AG04449 (cell line): ENCODE results near the gene CEP89.

Experiments used
- CTCF ChIA-PET: fragments of 350-600 bp; formaldehyde crosslinking; extraction: SDS; loops from one replicate; lab custom pipeline; 2021; ENCODE audit warnings: antibody characterized with exemption; lab: Yijun Ruan, JAX
- POLR2A ChIA-PET: fragments of 400-600, 350-600 bp; formaldehyde crosslinking; extraction: SDS; loops from one replicate; lab custom pipeline; 2020; ENCODE audit warnings: antibody characterized with exemption, inconsistent platforms; lab: Yijun Ruan, JAX
- DNase-seq: peaks from one replicate; pipeline ENCODE4 v3.0.0-alpha.2; 2010; ENCODE audit warnings: low read depth, low spot score
- H3K4me3 ChIP-seq: 2 replicates; pipeline ENCODE4 v1.5.1; 2011; ENCODE audit warnings: low read depth, mild to moderate bottlenecking, control low read depth, low read length
- TF ChIP-seq, protein P1 (sequence below): IDR thresholded peaks from one replicate; pipeline ENCODE4 v1.5.1; 2011; ENCODE audit warnings: mild to moderate bottlenecking, moderate library complexity, low read length, control low read depth, inconsistent platforms; ENCODE audit not compliant: insufficient read depth; ENCODE audit errors: missing control alignments

The CEP89 gene

DNA sequence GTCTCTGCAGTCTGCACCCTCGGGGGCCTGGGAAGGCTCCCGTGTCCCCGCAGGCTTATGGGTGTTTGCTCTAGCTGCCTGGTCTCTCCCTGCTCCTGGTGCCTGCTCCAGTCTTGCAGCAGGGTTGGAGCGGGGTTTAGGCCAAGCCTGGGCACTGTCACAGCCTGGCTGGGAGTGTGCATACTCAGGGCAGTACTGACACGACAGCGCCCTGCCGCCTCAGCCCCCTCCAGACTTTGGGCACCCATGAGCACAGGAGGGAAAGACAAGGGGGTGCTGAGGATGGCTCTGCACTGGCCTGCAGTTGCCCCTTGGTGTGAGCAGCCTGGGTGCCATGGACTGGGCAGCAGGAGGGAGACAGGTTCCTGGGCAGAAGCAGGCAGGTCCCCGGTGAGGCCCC, 35.7 kb downstream of the CEP89 start:
- no peak overlapping the region for H3K4me3 ChIP-seq
- TF ChIP-seq, protein P1, sequence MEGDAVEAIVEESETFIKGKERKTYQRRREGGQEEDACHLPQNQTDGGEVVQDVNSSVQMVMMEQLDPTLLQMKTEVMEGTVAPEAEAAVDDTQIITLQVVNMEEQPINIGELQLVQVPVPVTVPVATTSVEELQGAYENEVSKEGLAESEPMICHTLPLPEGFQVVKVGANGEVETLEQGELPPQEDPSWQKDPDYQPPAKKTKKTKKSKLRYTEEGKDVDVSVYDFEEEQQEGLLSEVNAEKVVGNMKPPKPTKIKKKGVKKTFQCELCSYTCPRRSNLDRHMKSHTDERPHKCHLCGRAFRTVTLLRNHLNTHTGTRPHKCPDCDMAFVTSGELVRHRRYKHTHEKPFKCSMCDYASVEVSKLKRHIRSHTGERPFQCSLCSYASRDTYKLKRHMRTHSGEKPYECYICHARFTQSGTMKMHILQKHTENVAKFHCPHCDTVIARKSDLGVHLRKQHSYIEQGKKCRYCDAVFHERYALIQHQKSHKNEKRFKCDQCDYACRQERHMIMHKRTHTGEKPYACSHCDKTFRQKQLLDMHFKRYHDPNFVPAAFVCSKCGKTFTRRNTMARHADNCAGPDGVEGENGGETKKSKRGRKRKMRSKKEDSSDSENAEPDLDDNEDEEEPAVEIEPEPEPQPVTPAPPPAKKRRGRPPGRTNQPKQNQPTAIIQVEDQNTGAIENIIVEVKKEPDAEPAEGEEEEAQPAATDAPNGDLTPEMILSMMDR = no peak
- CTCF ChIA-PET = no interaction called here
- DNase-seq = no peak
- POLR2A ChIA-PET = no interaction called here

DNA sequence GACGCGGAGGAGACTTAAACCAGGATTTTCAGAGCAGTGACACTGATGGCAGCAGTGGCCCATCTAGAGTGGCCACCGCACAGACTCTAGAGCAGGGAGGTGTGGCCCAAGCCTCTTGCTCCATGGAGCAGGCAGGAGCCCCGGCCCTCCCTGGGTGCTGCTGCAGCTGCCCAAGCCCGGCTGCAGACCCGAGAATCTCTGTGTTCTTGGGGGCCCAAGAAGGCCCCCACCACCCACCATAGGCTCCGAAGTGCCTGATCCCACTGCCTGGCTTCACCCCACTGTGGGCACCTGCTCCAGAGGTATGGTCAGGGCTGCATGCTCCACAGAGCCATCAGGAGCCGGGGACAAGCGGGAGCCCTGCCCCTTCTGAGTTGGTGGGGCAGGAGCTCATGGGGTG, 36.1 kb downstream of the CEP89 start:
- TF ChIP-seq, protein P1 = no peak
- DNase-seq = no peak
- POLR2A ChIA-PET = no interaction called here
- CTCF ChIA-PET = no interaction called here
- H3K4me3 ChIP-seq = no peak overlapping the region

DNA sequence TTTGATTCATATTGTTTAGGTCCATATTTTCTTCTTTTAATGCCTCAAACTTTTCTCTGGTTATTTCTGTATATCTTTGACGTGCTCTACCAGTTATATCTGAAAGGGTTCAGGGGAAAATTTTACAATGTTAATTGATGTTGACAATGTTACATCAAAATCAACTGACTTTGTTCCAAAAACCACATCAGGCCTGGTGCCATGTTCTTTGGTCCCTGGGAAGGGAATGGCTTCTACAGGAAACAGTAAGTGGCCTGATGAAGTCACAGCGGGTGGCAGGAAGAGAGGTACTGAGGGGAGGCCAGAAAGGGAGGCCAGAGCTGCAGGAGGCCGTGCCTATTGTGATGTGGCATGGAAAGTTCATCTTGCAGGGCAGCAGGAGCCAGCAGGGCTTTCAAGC, 38.2 kb downstream of the CEP89 start:
- ChIA-PET POLR2A (no interaction called here), CTCF (no interaction called here)
- TF ChIP-seq, protein P1 = no peak
- no peak overlapping the region for H3K4me3 ChIP-seq
- no peak for DNase-seq

DNA sequence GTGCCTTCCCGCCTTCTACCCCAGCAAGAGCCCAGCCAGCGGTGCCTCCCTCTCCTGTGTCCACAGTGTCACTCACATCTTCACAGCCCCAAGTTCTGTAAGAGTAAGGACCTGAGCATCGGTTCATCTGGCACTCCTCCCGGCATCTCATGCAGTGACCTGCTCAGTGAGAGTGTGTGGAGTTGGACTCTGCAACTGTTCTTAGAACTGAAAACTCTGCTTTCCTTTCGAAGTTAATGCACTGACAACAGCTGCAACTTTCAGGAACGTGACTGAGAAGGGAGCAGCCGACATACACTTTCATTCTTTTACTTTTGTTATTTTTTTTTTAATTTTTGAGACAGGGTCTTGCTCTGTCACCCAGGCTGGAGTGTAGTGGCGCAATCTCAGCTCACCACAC, 41.2 kb downstream of the CEP89 start:
- CTCF ChIA-PET = no interaction called here
- TF ChIP-seq, protein P1 = no peak
- H3K4me3 ChIP-seq = no peak overlapping the region
- DNase-seq = no peak
- POLR2A ChIA-PET = no interaction called here

- no peak overlapping the region for H3K4me3 ChIP-seq
- ChIA-PET CTCF (no interaction called here), POLR2A (no interaction called here)
- TF ChIP-seq, protein P1 = no peak
- no peak for DNase-seq
These were observed 43.0 kb downstream of the CEP89 start for GRCh38 chr19:32928806-32929205.

GRCh38 chr19:32924200-32924599, 47.6 kb downstream of the CEP89 start:
- CTCF ChIA-PET = interaction anchor here (0.6 kb wide), 1 partner anchor 52 kb away, joined by 3 read pairs; no protein-coding TSS in a partner anchor

More at GRCh38 chr19:32924200-32924599, 47.6 kb downstream of the CEP89 start:
- no peak for DNase-seq
- TF ChIP-seq, protein P1 = no peak
- H3K4me3 ChIP-seq = no peak overlapping the region
- POLR2A ChIA-PET = no interaction called here
